OCI-LY1 (cell line): Measurements from ENCODE around the gene FGF11.
A peak's percentile ranks its signal among the peaks of the same experiment; 100 is the strongest.

Experiments used
- H2AFZ ChIP-seq: fragments of 200-600 bp; sonication (generic), shearing (Covaris generic); 2 replicates; pipeline ENCODE4 v1.6.0; 2014; ENCODE audit warnings: antibody characterized with exemption, mild to moderate bottlenecking, low read length
- H3F3A ChIP-seq: fragments of 200-600 bp; sonication (generic), shearing (Covaris generic); 2 replicates; pipeline ENCODE4 v1.6.0; 2014; ENCODE audit warnings: mild to moderate bottlenecking, antibody characterized with exemption, low read length, moderate library complexity; ENCODE audit not compliant: insufficient read depth
- H3K27ac ChIP-seq: fragments of 200-600 bp; sonication (generic); 2 replicates; pipeline ENCODE4 v1.5.1; 2014; ENCODE audit warnings: low read length, mixed run types, mild to moderate bottlenecking, low read depth; ENCODE audit not compliant: poor library complexity, severe bottlenecking
- H3K27me3 ChIP-seq: fragments of 200-600 bp; sonication (generic); 2 replicates; pipeline ENCODE4 v1.6.0; 2014; ENCODE audit warnings: antibody characterized with exemption, mild to moderate bottlenecking, low read length, moderate library complexity; ENCODE audit not compliant: insufficient read depth
- H3K36me3 ChIP-seq: fragments of 200-600 bp; sonication (generic); 2 replicates; pipeline ENCODE4 v1.6.1; 2014; ENCODE audit warnings: mild to moderate bottlenecking, antibody characterized with exemption, low read length, moderate library complexity, mixed read lengths; ENCODE audit not compliant: insufficient read depth
- H3K4me1 ChIP-seq: fragments of 200-600 bp; sonication (generic); 2 replicates; pipeline ENCODE4 v1.5.1; 2014; ENCODE audit warnings: mild to moderate bottlenecking, low read length, moderate library complexity; ENCODE audit not compliant: insufficient read depth, severe bottlenecking
- H3K4me2 ChIP-seq: fragments of 200-600 bp; sonication (generic), shearing (Covaris generic); 2 replicates; pipeline ENCODE4 v1.6.1; 2014; ENCODE audit warnings: low read length
- H3K4me3 ChIP-seq: fragments of 200-600 bp; sonication (generic); 2 replicates; pipeline ENCODE4 v1.5.1; 2014; ENCODE audit warnings: low read length, low read depth, mild to moderate bottlenecking, mixed read lengths; ENCODE audit not compliant: poor library complexity, severe bottlenecking
- H3K79me2 ChIP-seq: fragments of 200-600 bp; shearing (Covaris generic); 2 replicates; pipeline ENCODE4 v1.6.1; 2016; ENCODE audit warnings: mixed run types, low read length, mixed read lengths; ENCODE audit not compliant: insufficient read depth
- H3K9ac ChIP-seq: fragments of 200-600 bp; sonication (generic), shearing (Covaris generic); 2 replicates; pipeline ENCODE4 v1.6.1; 2014; ENCODE audit warnings: mild to moderate bottlenecking, low read length, mixed read lengths
- H3K9me2 ChIP-seq: fragments of 200-600 bp; sonication (generic), shearing (Covaris generic); 2 replicates; pipeline ENCODE4 v1.6.1; 2014; ENCODE audit warnings: low read depth, mild to moderate bottlenecking, low read length, mixed read lengths
- H3K9me3 ChIP-seq: fragments of 200-600 bp; shearing (Covaris generic); 2 replicates; pipeline ENCODE4 v1.6.1; 2014; ENCODE audit warnings: low read length, mixed read lengths
- H4K20me1 ChIP-seq: fragments of 200-600 bp; sonication (generic), shearing (Covaris generic); 2 replicates; pipeline ENCODE4 v1.6.0; 2016; ENCODE audit warnings: mild to moderate bottlenecking, low read length; ENCODE audit not compliant: insufficient read depth
- CTCF ChIP-seq: fragments of 200-600 bp; sonication (generic), shearing (Covaris generic); IDR thresholded peaks from 2 replicates; pipeline ENCODE4 v1.5.1; 2017; ENCODE audit warnings: mild to moderate bottlenecking, antibody characterized with exemption, low read length, moderate library complexity, mixed read lengths
- EZH2 ChIP-seq: fragments of 200-600 bp; sonication (generic), shearing (Covaris generic); IDR thresholded peaks from 2 replicates; pipeline ENCODE4 v1.8.0; 2017; ENCODE audit warnings: borderline replicate concordance, mixed run types, mild to moderate bottlenecking, antibody characterized with exemption, low read length, moderate library complexity, mixed read lengths

Gene FGF11

GRCh38 chr17:7439462-7440112 lies at the start of gene FGF11:
Gene FGF11 (plus strand): TSS chr17:7439512. CDS start chr17:7439621, 109 bp downstream.
- H2AFZ ChIP-seq, result no peak within 1 kb of the TSS
- peak within 1 kb of the TSS; percentile 76 for H3K4me3 ChIP-seq
- peaks cover 48% of the 10 kb centered on the region for H3K4me1 ChIP-seq
- no peaks in the 10 kb centered on the region for H3F3A ChIP-seq
- no peaks in the 10 kb centered on the region for H3K79me2 ChIP-seq
- H3K9me3 ChIP-seq, result no peaks in the 10 kb centered on the region
- TF ChIP-seq EZH2 (no peak), CTCF (no peak)
- H3K36me3 ChIP-seq, result peaks cover 3% of the 10 kb centered on the region; the same call in 1 of the 2 replicates
- H3K27ac ChIP-seq, result no peak within 1 kb of the TSS
- H3K27me3 ChIP-seq, result peaks cover 17% of the 10 kb centered on the region
- peak within 1 kb of the TSS; percentile 76 for H3K4me2 ChIP-seq
- no peaks in the 10 kb centered on the region for H4K20me1 ChIP-seq
- peak within 1 kb of the TSS; percentile 50; the same call in 1 of the 2 replicates for H3K9ac ChIP-seq
- no peaks in the 10 kb centered on the region for H3K9me2 ChIP-seq

DNA sequence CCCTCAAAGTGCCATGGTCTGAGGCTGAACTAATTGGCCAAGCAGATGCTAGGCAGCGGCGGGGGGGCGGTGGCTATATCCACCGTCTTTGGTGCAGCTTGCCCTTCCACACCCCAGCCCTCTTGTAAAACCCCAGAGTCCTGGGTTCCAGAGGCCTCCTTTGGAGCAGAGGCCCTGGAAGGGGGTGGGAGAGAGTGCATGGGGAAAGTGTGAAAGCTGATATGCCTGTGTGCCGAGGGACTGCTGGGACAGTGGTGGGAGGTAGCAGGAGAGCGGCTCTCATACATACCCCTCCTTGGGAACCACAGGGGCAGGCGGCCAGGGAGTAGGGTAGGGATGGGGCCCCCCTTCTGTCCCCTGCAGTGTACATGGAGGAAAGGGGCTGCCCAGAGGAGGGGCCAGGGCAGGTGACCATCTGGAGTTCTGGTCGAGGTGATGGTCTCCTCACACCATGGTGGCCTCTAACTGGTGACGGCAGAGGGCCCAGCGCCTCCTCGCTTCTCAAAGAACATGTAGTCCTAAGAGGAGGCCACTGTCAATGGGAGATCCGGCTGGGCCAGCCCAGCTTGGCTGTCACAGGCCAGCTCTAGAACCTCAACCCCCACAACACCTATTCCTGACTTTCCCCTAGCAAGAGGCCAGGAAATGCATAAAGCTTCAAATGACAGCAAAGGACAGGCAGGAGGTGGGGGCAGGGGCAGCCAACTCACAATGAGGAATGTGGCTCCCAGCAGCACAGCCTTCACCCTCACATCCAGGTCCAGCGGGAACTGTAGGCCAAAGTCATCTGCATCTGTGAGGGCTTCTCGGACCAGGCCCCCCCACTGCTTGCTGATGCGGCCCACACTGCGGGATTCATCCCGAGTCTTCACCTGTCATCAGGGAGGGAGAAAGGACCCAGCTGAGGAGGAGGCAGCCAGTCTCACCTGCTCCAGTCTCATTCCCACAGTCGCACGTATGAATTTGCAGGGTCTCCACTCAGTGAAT lies 49.1 kb upstream of the FGF11 start:
- Histone ChIP-seq H3K27ac (no peak overlapping the region), H4K20me1 (no peaks in the 10 kb centered on the region), H3K4me2 (no peak overlapping the region), H3K9me3 (no peaks in the 10 kb centered on the region), H3K36me3 (peaks cover 4% of the 10 kb centered on the region; the same call in 1 of the 2 replicates), H2AFZ (no peak overlapping the region), H3F3A (no peaks in the 10 kb centered on the region), H3K9ac (no peak overlapping the region), H3K4me3 (no peak overlapping the region), H3K4me1 (peaks cover 14% of the 10 kb centered on the region), H3K9me2 (no peaks in the 10 kb centered on the region), H3K79me2 (no peaks in the 10 kb centered on the region), H3K27me3 (no peaks in the 10 kb centered on the region)
- TF ChIP-seq CTCF (no peak), EZH2 (no peak)

GRCh38 chr17:7391307-7391706 lies 48.0 kb upstream of the FGF11 start:
- Histone ChIP-seq H3K4me1 (peaks cover 15% of the 10 kb centered on the region), H2AFZ (no peak overlapping the region), H3K4me2 (no peak overlapping the region), H3F3A (no peaks in the 10 kb centered on the region), H4K20me1 (no peaks in the 10 kb centered on the region), H3K27me3 (no peaks in the 10 kb centered on the region), H3K9me3 (no peaks in the 10 kb centered on the region), H3K36me3 (peaks cover 4% of the 10 kb centered on the region; the same call in 1 of the 2 replicates), H3K27ac (no peak overlapping the region), H3K4me3 (no peak overlapping the region), H3K9me2 (no peaks in the 10 kb centered on the region), H3K79me2 (no peaks in the 10 kb centered on the region), H3K9ac (no peak overlapping the region)
- no peak for TF ChIP-seq CTCF
- TF ChIP-seq EZH2, result no peak
